ENCODE results near the gene CD151.
A peak's percentile ranks its signal among the peaks of the same experiment; 100 is the strongest.

CD151 gene

DNA sequence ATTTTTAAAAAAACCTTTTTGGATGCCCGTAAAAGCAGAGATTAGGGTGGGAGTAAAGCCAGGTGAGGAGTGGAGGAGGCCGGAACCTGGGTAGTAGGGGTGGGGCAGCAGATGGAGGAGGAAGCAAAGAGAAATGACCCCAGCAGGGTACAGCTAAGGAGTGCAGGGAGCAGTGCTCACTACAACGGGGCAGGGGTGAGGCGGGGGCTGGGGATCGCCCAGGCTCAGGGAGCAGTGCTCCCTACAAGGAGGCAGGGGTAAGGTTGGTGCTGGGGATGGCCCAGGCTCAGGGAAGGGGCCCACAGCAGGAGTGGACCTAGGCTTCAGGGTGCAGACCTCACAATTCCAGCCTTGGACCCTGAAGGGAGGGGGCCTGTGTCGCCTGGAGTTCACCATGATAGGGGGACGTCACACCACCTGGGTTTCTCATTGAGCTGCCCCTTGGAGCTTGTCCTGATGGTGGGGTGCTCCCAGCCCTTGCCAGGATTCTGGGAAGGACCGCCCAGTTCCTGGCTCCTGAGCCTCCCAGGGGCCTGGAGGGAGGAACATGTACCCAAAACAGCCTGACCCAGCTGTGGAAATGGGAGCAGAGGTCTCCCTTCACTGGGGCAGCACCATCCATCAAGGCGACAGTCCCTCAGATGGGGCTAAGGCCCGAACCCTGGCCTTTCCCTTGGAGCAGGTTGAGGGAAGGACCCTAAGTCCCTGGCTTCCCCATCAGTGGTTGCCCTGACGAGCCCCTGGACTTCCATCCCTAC, 16.9 kb upstream of the CD151 start:
- no peak for DNase-seq

DNA sequence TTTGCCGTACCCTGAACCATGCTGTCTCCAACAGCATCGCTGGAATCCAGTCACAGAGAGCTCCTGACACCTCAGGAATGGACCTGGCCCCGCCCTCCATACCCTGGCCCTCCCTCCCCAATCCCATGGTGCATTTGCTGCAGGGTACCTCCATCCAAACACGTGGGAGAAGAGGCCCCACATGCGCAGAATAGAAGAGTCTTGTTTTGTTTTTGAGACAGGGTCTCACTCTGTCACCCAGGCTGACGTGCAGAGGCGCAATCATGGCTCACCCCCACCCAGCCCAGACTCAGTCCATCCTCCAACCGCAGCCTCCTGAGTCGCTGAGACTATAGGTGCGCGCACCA, 16.3 kb upstream of the CD151 start:
- no peak for DNase-seq

DNA sequence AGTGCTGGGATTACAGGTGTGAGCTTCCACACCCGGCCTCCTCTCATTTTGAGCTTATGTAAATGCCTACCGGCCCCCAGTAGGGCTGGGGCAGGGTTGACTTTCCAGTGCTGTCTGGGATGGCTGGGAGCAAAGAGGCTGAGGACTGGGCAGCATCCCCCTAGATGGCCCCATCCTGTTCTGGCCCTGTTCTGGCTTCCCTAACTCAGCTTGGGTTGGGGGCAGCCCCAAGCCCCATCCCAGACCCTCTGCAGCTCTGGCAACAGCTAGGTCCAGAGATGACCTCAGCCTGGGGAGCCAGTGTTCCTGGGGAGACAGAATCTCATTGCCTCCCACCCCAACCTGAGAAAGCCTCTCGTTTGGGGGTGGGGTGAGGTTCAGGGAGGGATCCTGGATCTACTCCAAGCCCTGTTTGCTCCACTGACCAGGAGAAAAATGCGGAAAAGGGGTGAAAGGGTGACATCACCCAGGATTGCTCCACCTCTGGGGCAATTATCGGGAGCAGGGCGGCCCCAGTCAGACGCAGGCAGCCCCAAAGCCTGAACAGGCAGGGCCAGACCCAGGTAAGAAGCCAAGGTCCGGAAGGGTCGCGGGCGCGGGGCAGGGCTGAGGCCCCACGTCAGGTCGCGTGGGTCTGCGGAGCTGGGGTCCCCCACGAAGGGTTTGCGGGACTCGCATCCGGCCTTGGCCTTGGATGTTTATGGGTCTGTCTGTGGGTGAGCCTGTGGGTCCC, 14.2 kb upstream of the CD151 start, which contains the start of gene PNPLA2:
Gene PNPLA2 (plus strand): TSS at position 519 of the 733 bp plus-strand sequence. CDS start 805 bp downstream, outside the sequence.
- DNase-seq = no peak

DNA sequence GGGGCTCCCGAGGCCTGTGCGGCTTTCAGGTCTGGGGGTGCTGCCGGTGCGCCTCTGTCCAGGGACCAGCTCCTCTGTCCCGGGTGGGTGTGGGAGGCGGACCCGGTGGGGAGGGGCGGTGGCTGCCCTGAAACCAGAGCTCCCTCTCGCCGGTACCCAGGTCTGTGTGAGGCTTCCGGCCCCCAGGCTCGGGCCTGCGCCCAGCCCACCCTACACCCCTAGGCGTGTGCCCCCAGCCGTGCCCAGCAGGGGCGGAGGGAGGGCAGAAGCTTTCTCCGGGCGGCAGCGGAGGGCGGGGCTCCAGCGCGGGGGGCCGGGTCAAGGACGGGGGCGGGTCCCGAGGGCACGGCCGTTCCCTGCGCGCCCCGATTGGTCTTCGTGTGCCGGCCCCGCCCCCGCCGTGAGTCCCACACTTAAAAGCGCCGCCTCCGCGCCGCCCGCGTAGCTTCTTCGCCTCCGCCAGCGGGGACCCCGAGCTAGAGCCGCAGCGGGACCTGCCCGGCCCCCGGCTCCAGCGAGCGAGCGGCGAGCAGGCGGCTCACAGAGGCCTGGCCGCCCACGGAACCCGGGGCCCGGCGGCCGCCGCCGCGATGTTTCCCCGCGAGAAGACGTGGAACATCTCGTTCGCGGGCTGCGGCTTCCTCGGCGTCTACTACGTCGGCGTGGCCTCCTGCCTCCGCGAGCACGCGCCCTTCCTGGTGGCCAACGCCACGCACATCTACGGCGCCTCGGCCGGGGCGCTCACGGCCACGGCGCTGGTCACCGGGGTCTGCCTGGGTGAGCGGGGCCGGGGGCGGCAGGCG, 13.4 kb upstream of the CD151 start:
- peak; percentile 92 to 93 for DNase-seq

GRCh38 chr11:819943-820649, 12.7 kb upstream of the CD151 start:
- DNase-seq = peak; percentile 91 to 93

DNA sequence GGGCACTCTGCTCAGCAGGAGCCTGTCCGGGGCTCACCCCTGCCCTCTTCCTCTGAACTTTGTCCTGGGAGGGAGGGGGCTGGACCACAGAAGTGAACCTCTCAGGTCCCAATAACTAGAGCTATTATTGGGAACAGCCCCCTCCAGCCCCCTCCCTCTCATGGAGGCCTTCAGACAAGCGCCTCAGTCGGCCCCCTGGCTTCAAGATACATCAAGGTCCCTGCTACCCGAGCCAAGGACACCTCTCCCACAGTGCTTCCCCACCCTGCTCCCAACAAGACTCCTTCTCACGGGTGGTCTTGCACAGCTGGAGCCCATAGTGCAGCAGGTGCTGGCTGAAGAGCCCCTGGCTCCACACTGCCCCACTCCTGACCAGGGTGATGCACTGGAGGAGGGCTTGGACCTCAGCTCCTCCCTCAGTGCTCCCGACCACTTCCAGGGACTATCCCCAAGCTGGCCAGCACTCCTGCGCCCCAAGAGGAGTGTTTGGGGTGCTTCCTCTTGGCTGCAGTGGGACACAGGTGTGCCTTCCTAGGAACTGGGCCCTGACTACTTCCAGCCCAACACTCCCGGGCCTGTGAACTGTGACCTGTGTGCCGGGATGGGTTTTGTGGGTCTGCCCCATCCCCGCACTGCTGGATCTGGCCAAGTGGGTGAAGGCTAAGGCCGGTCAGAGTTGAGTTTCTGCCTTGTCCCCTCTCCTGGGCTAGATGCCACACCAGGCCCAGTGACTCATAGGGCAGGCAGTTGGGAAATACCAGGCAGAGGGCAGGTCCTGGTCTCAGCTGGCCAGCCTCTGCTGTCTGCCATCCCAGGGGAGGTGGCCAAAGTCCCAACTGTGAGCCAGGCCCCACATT, 11.9 kb upstream of the CD151 start:
- no peak for DNase-seq

DNA sequence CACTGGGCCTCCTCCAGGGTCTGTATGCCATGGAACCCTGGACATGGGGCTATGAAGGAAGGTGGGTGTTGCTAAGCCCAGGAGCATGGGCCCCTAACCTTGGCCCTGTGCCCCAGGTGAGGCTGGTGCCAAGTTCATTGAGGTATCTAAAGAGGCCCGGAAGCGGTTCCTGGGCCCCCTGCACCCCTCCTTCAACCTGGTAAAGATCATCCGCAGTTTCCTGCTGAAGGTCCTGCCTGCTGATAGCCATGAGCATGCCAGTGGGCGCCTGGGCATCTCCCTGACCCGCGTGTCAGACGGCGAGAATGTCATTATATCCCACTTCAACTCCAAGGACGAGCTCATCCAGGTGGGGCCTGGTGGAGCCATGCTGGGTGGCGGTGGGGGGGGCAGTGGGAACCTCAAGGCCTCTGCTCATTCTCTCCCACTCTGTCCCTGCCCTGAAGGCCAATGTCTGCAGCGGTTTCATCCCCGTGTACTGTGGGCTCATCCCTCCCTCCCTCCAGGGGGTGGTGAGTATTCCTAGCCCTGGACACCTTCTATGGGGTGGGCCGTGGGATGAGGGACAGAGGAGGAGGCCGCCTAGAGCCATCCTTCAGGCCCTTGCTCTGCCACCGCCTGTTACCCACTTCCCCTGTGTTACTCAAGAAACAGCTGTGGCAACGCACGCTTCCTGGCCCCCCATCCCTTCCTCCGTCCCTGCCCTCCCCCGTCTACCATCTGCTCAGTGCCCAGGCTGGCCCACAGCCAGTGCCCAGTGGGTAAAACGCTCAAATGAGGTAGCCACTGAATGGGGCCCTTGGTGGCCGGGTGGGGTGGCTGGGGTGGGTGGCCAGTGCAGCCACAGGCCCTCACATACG, 11.0 kb upstream of the CD151 start:
- no peak for DNase-seq

GRCh38 chr11:823441-824291, 9.1 kb upstream of the CD151 start:
- no peak for DNase-seq

GRCh38 chr11:824292-824880, 8.4 kb upstream of the CD151 start:
- no peak for DNase-seq

- DNase-seq = no peak
These were observed 7.8 kb upstream of the CD151 start for GRCh38 chr11:824942-825341.

DNA sequence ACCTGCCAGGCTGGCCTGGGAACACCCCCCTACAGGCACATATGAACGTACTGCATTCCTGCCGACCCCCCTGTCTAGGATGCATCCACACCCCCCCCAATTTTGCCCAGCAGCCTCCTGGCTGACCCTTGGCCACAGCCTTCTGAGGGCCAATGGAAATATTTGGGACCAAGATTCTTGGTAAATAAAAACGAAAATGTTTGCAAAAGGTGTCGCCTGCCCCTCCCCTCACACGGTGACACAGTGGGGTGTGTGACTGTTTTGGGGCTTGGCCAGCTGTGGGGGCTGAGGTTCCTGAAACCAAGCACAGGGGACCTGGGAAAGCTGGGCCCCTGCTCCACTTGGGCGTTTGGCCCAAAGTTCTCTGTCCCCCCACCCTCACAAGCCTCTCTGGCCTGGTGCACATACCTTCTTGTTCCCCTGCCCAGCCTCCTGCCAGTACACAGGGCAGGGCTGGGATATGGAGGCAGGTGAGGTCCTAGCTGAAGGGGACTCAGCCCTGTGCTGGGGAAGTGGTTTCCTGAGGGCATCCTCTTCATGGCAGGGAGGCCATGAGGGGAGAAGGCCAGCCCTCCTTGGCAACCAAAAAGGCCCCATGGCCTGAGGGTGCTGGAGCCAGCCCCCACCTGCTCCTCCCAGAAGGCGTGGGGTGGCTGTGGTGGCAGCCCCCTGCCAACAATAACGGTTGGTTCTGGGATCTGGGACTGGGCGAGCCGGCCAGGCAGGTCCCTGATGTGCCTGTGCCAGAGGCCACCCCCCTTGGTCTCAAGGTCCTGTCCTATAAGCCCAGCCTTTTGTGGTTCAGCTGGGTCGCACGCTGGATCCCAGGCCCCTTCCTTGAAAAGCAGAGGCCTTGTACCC, 7.2 kb upstream of the CD151 start:
- no peak for DNase-seq

- DNase-seq = no peak
These were observed 6.5 kb upstream of the CD151 start for GRCh38 chr11:826227-826621.

DNA sequence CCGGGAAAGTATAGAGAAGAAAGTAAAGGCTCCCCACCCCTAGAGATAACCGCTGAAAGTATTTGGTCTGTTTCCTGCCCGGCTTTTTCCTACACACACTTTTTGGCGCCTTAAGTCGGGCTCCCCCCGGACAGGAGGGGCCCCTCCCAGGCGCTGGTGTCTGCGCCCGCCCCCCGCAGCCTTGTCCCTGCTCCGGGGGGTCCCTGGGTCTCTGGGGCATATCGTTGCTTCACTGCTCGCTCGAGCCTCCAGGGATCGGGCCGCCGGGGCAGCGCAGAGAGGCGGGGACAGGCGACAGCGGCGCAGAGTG, 6.0 kb upstream of the CD151 start:
- DNase-seq = peak in 1 of 2 experiments; percentile 44

GRCh38 chr11:827146-827896, 5.4 kb upstream of the CD151 start:
- DNase-seq = peak in 1 of 2 experiments; percentile 50

- no peak for DNase-seq
These were observed 4.9 kb upstream of the CD151 start, which contains the start of gene CRACR2B for GRCh38 chr11:827897-828192. TSS of gene CRACR2B (plus strand) at chr11:827919. CDS start at chr11:828608, 689 bp downstream.

DNA sequence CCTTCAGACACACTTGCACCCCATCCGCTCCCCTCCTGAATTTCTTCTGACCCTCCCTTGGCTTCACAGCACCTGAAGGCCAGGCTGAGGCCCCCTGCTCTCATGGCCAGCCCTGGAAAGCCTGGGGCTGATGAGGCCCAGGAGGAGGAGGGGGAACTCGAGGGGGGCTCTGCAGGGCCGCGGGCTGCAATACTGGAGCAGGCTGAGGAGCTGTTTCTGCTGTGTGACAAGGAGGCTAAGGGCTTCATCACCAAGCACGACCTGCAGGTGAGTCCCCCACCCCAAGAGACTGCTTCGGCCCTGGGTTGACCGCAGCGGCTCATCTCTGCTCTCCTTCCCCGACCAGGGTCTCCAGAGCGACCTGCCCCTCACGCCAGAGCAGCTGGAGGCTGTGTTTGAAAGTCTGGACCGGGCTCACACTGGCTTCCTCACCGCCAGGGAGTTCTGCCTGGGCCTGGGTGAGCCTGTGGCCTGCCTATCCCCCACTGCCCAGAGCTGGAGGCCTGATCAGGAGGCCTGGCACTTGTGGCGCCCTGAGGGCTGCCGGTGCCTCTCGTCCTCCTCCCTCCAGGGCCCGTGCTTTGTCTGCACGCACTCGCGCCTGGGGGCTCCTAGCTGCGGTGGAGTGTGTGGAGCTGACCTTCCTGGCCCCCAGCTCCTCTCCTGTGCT, 4.1 kb upstream of the CD151 start:
- no peak for DNase-seq

GRCh38 chr11:829176-829846, 3.4 kb upstream of the CD151 start:
- DNase-seq = peak in 1 of 2 experiments; percentile 40
